H1 (cell line): ENCODE measurements around the gene CEP57L1. TPM values are rescaled to one million over a fixed set of nuclear protein-coding genes. Genes with fewer than 3 reads are reported as not detected.

Experiments
- CTCF ChIA-PET: fragments of 300-600 bp; sonication (Branson Sonifier 250); formaldehyde crosslinking; loops from one replicate; lab custom pipeline; 2021; ENCODE audit not compliant: partially characterized antibody; lab: Charles Lee
- POLR2A ChIA-PET: fragments of 300-600 bp; sonication (Branson Sonifier 250); formaldehyde crosslinking; loops from one replicate; lab custom pipeline; 2021; ENCODE audit warnings: inconsistent platforms; ENCODE audit not compliant: partially characterized antibody; lab: Charles Lee
- DNase-seq, 2 experiments: peaks; one replicate each; pipeline versions ENCODE4 v3.0.0 to v3.0.0-alpha.2; 2010 to 2022; ENCODE audit warnings: low spot score in 2 of 2, low read depth in 1 of 2, mixed read lengths in 1 of 2
- FAIRE-seq: peaks from 2 replicates; lab custom pipeline; 2011; peaks lifted over from hg19 to GRCh38; lab: Jason Lieb, UNC
- H2AFZ ChIP-seq: 2 replicates; pipeline ENCODE4 v1.8.1; 2012; ENCODE audit warnings: low read length, inconsistent platforms
- H2AK5ac ChIP-seq: 2 replicates; pipeline ENCODE4 v1.6.1; 2013; ENCODE audit warnings: low read depth, low read length
- H2BK120ac ChIP-seq: replicated peaks from 2 replicates; pipeline ENCODE3; 2013; ENCODE audit warnings: low read depth, low read length, inconsistent platforms
- H2BK12ac ChIP-seq: 2 replicates; pipeline ENCODE4 v1.6.1; 2013; ENCODE audit warnings: low read depth, low read length
- H2BK15ac ChIP-seq: 2 replicates; pipeline ENCODE4 v1.6.1; 2013; ENCODE audit warnings: low read length
- H2BK20ac ChIP-seq: 2 replicates; pipeline ENCODE4 v1.6.1; 2013; ENCODE audit warnings: low read length
- H2BK5ac ChIP-seq: 2 replicates; pipeline ENCODE4 v1.6.1; 2013; ENCODE audit warnings: low read depth, low read length
- H3K14ac ChIP-seq: 2 replicates; pipeline ENCODE4 v1.6.1; 2013; ENCODE audit warnings: inconsistent platforms; ENCODE audit not compliant: insufficient read length
- H3K18ac ChIP-seq: 2 replicates; pipeline ENCODE4 v1.6.1; 2013; ENCODE audit warnings: low read length; ENCODE audit errors: extremely low read depth
- H3K23ac ChIP-seq: 2 replicates; pipeline ENCODE4 v1.6.1; 2013; ENCODE audit warnings: inconsistent platforms; ENCODE audit not compliant: insufficient read length
- H3K23me2 ChIP-seq: 2 replicates; pipeline ENCODE4 v1.6.1; 2013; ENCODE audit warnings: low read depth, low read length
- H3K27ac ChIP-seq: 2 replicates; pipeline ENCODE4 v1.6.1; 2011; ENCODE audit warnings: low read depth, low read length, inconsistent platforms
- H3K27me3 ChIP-seq, 4 experiments: replicated peaks in 1 of 4; 1 replicate in 1 of 4; 2 replicates in 3 of 4; pipeline versions ENCODE4 v1.6.1 to v1.8.1; 2011 to 2013; ENCODE audit warnings: low read length in 3 of 4, mild to moderate bottlenecking in 3 of 4, inconsistent platforms in 2 of 4, mixed read lengths in 2 of 4, moderate library complexity in 1 of 4; ENCODE audit not compliant: control insufficient read depth in 3 of 4, insufficient read depth in 3 of 4; ENCODE audit errors: extremely low read depth in 1 of 4
- H3K36me3 ChIP-seq, 4 experiments: 2 replicates each; pipeline versions ENCODE4 v1.6.1 to v1.8.1; 2011 to 2013; ENCODE audit warnings: mild to moderate bottlenecking in 4 of 4, low read length in 3 of 4, moderate library complexity in 2 of 4, control low read depth in 1 of 4, inconsistent platforms in 1 of 4; ENCODE audit not compliant: insufficient read depth in 4 of 4, control insufficient read depth in 2 of 4
- H3K4ac ChIP-seq: replicated peaks from 2 replicates; pipeline ENCODE3; 2013; ENCODE audit warnings: low read length, low read depth, mixed read lengths, inconsistent platforms; ENCODE audit not compliant: insufficient read length
- H3K4me1 ChIP-seq, 4 experiments: replicated peaks in 1 of 4; 1 replicate in 1 of 4; 2 replicates in 3 of 4; pipeline versions ENCODE4 v1.6.1 to v1.8.1; 2011 to 2013; ENCODE audit warnings: low read length in 3 of 4, inconsistent platforms in 2 of 4, mixed read lengths in 1 of 4; ENCODE audit not compliant: insufficient read depth in 4 of 4, control insufficient read depth in 3 of 4
- H3K4me2 ChIP-seq, 2 experiments: 2 replicates each; pipeline versions ENCODE4 v1.6.1 to v1.8.1; 2011 to 2013; ENCODE audit warnings: low read depth in 2 of 2, low read length in 2 of 2, control low read depth in 1 of 2, inconsistent platforms in 1 of 2, mild to moderate bottlenecking in 1 of 2; ENCODE audit not compliant: insufficient read depth in 1 of 2
- H3K4me3 ChIP-seq, 4 experiments: fragments of 200-600, 300-600 bp in 1 of 4; sonication (generic), shearing (Covaris generic), sonication (Bioruptor Twin) in 1 of 4; 2 replicates each; pipeline versions ENCODE4 v1.5.1 to v1.8.1; 2011 to 2016; ENCODE audit warnings: low read length in 4 of 4, low read depth in 3 of 4, control low read depth in 2 of 4, inconsistent platforms in 2 of 4, mild to moderate bottlenecking in 2 of 4, mixed read lengths in 1 of 4, moderate library complexity in 1 of 4; ENCODE audit not compliant: insufficient read depth in 2 of 4; ENCODE audit errors: extremely low read depth in 1 of 4
- H3K56ac ChIP-seq: replicated peaks from 2 replicates; pipeline ENCODE3; 2013; ENCODE audit warnings: low read depth, mild to moderate bottlenecking, mixed read lengths, low read length, inconsistent platforms; ENCODE audit not compliant: insufficient read length
- H3K79me1 ChIP-seq: 2 replicates; pipeline ENCODE4 v1.6.1; 2013; ENCODE audit warnings: low read depth, low read length, control low read depth
- H3K79me2 ChIP-seq, 2 experiments: 2 replicates each; pipeline versions ENCODE4 v1.6.1 to v1.8.1; 2012 to 2013; ENCODE audit warnings: low read length in 2 of 2, mild to moderate bottlenecking in 2 of 2, inconsistent platforms in 1 of 2; ENCODE audit not compliant: insufficient read depth in 2 of 2, control insufficient read depth in 1 of 2
- H3K9ac ChIP-seq, 4 experiments: replicated peaks in 1 of 4; 1 replicate in 1 of 4; 2 replicates in 3 of 4; pipeline versions ENCODE4 v1.6.1 to v1.8.1; 2011 to 2013; ENCODE audit warnings: low read depth in 3 of 4, low read length in 3 of 4, control low read depth in 2 of 4, mild to moderate bottlenecking in 2 of 4, moderate library complexity in 2 of 4, inconsistent platforms in 1 of 4; ENCODE audit errors: extremely low read depth in 1 of 4
- H3K9me3 ChIP-seq, 2 experiments: 2 replicates each; pipeline versions ENCODE4 v1.6.1 to v1.8.1; 2012 to 2013; ENCODE audit warnings: mild to moderate bottlenecking in 2 of 2, moderate library complexity in 2 of 2, control low read depth in 1 of 2, inconsistent platforms in 1 of 2, low read depth in 1 of 2, low read length in 1 of 2, mixed read lengths in 1 of 2; ENCODE audit not compliant: insufficient read depth in 2 of 2
- H4K20me1 ChIP-seq, 2 experiments: replicated peaks in 1 of 2; 2 replicates each; pipeline versions ENCODE3 to v1.8.1; 2011 to 2013; ENCODE audit warnings: inconsistent platforms in 2 of 2, low read length in 2 of 2, mild to moderate bottlenecking in 1 of 2; ENCODE audit not compliant: insufficient read depth in 2 of 2, control insufficient read depth in 1 of 2
- H4K5ac ChIP-seq: 2 replicates; pipeline ENCODE4 v1.6.1; 2013; ENCODE audit warnings: low read length, low read depth, mixed read lengths, inconsistent platforms; ENCODE audit not compliant: insufficient read length
- H4K8ac ChIP-seq: 2 replicates; pipeline ENCODE4 v1.8.0; 2013; ENCODE audit warnings: mild to moderate bottlenecking, moderate library complexity, low read length, inconsistent platforms; ENCODE audit not compliant: insufficient read depth; ENCODE audit errors: extremely low read depth
- H4K91ac ChIP-seq: replicated peaks from 2 replicates; pipeline ENCODE3; 2013; ENCODE audit warnings: low read length, mixed read lengths, inconsistent platforms; ENCODE audit not compliant: insufficient read length
- BRCA1 ChIP-seq: IDR thresholded peaks from 2 replicates; pipeline ENCODE4 v1.6.1; 2012; ENCODE audit warnings: low read depth, low read length, improper control_type of control experiment
- CTBP2 ChIP-seq: IDR thresholded peaks from 2 replicates; pipeline ENCODE4 v1.7.0; 2011; ENCODE audit warnings: borderline replicate concordance, mild to moderate bottlenecking, moderate library complexity, mixed read lengths, low read length; ENCODE audit not compliant: insufficient read depth, insufficient read length
- EGR1 ChIP-seq: IDR thresholded peaks from 2 replicates; pipeline ENCODE4 v1.6.1; 2011; ENCODE audit warnings: low read depth, low read length, borderline replicate concordance
- KDM1A ChIP-seq: fragments of 200-600, 300-600 bp; sonication (generic); IDR thresholded peaks from 2 replicates; pipeline ENCODE4 v1.7.1; 2016; ENCODE audit warnings: mild to moderate bottlenecking, low read length, borderline replicate concordance
- RXRA ChIP-seq: IDR thresholded peaks from 2 replicates; pipeline ENCODE4 v1.6.1; 2011; ENCODE audit warnings: low read depth, mild to moderate bottlenecking, low read length, moderate library complexity; ENCODE audit not compliant: insufficient read depth
- SIRT6 ChIP-seq: IDR thresholded peaks from one replicate; pipeline ENCODE4 v1.7.1; 2012; ENCODE audit warnings: low read length, inconsistent platforms
- SP1 ChIP-seq: IDR thresholded peaks from 2 replicates; pipeline ENCODE4 v1.6.1; 2011; ENCODE audit warnings: low read depth, low read length
- SP2 ChIP-seq: IDR thresholded peaks from 2 replicates; pipeline ENCODE4 v1.6.1; 2012; ENCODE audit warnings: mild to moderate bottlenecking, low read length, inconsistent platforms
- SRF ChIP-seq: IDR thresholded peaks from 2 replicates; pipeline ENCODE4 v1.6.1; 2011; ENCODE audit warnings: mild to moderate bottlenecking, low read depth, low read length, moderate library complexity
- SUZ12 ChIP-seq: fragments of 200-600 bp; sonication (generic); IDR thresholded peaks from 2 replicates; pipeline ENCODE4 v1.6.1; 2012; ENCODE audit warnings: mild to moderate bottlenecking, inconsistent platforms, low read length, moderate library complexity, mixed read lengths
- TAF1 ChIP-seq: IDR thresholded peaks from 2 replicates; pipeline ENCODE4 v1.6.1; 2011; ENCODE audit warnings: mild to moderate bottlenecking, low read depth, low read length
- TCF12 ChIP-seq: IDR thresholded peaks from 2 replicates; pipeline ENCODE4 v1.6.1; 2011; ENCODE audit warnings: low read depth, mild to moderate bottlenecking, low read length
- WGBS, 2 experiments: shearing (Covaris generic) in 1 of 2; methylation state at CpG; one replicate each; pipeline versions ENCODE4 v1.1.6 to v1.1.7; 2013 to 2015; ENCODE audit warnings: low lambda C conversion rate in 2 of 2, mixed read lengths in 2 of 2, inconsistent platforms in 1 of 2, low coverage in 1 of 2, missing lambda C conversion rate in 1 of 2; ENCODE audit not compliant: insufficient replicate concordance in 2 of 2, insufficient coverage in 1 of 2, insufficient read length in 1 of 2; ENCODE audit errors: extremely low coverage in 1 of 2, missing lambda C conversion rate in 1 of 2; 5-methylcytosine and 5-hydroxymethylcytosine counted together
- polyA plus RNA-seq, 7 experiments: library from polyadenylated mRNA; depleted of rRNA in 3 of 7; stranded (reverse) in 5 of 7; unstranded in 2 of 7; fragments of >200 nt in 5 of 7; fragments of 200-250 nt in 2 of 7; gene quantifications; 1 replicate in 5 of 7; 2 replicates in 1 of 7; 4 replicates in 1 of 7; pipeline versions ENCODE4 v1.2.1 to v1.2.3, GENCODE V29; 2011 to 2013; ENCODE audit warnings: missing spikeins in 2 of 7, mixed read lengths in 2 of 7
- total RNA-seq: library from RNA; stranded (reverse); fragmentation: NEBNext Ultra II Directional; extraction: Animal tissue kit (Norgen Biotek cat#: 25700); gene quantifications from 2 replicates; pipeline ENCODE4 v1.2.1, GENCODE V29; 2021
- TF ChIP-seq, protein P1 (sequence below): IDR thresholded peaks from 2 replicates; pipeline ENCODE4 v1.6.1; 2011; ENCODE audit warnings: low read depth, mild to moderate bottlenecking, low read length; ENCODE audit not compliant: insufficient read depth

CEP57L1 gene
- total and polyA plus RNA-seq, 2 of the 8 experiments (the other 6 are each of a cell fraction or from before 2014, with no cell fraction given) = 3.6 to 11.5 TPM

DNA sequence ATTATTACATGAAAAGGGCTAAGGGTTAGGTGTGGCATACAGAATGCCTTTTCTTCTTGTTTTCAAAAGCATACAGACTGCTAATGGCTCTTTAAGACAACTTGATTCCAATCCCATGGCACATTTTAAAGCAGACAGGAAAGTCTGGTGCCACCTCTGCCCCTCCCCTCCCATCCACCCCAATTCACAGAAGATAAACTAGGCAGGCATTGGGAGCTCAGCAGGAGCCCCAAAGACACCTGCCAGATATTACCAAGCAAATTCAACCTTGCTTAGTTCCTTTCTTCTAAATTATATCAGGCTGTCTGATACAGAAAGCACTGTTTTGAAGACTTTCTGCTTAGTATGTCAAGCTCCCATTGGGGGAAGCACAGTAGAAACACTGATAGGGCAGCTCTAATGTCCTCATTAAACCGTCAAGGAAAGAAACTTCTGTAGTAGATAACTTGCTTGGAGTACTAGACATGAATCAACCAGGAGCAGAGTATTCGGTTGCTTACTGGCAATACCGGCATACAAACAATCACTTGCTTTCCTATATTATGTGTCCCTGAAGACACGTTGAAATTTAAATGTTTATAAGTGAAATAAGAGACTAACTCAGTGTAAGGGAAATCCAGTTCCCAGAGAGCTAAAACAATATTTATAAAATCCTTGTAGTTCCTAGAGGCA, 13.7 kb upstream of the CEP57L1 start:
- ChIA-PET CTCF (interaction anchor here (0.6 to 1.4 kb wide), 9 partner anchors 10 to 362 kb away, joined by 3 to 6 read pairs (median 3); no protein-coding TSS in a partner anchor), POLR2A (interaction anchor here (0.6 to 1.1 kb wide), 2 partner anchors 12 to 953 kb away, joined by 3 read pairs; no protein-coding TSS in a partner anchor)
- DNase-seq (no peak), FAIRE-seq (no peak)
- H3K36me3 ChIP-seq = no peaks in the 10 kb centered on the region
- H3K9ac ChIP-seq = no peak overlapping the region
- no peak overlapping the region for H2AK5ac ChIP-seq
- H3K56ac ChIP-seq = no peak overlapping the region
- H3K23ac ChIP-seq = no peak overlapping the region
- WGBS, 2 experiments = 90% methylated on average over 4 of the region's 4 CpGs; no CpG with 5 or more reads in 1 of the 2 experiments
- H3K4me3 ChIP-seq = no peak overlapping the region
- H3K27ac ChIP-seq = no peak overlapping the region
- no peak overlapping the region for H2AFZ ChIP-seq
- no peaks in the 10 kb centered on the region for H3K79me2 ChIP-seq
- no peaks in the 10 kb centered on the region for H3K79me1 ChIP-seq
- no peaks in the 10 kb centered on the region for H3K9me3 ChIP-seq
- no peak overlapping the region for H2BK20ac ChIP-seq
- no peaks in the 10 kb centered on the region for H3K27me3 ChIP-seq
- H4K91ac ChIP-seq = no peak overlapping the region
- H2BK12ac ChIP-seq = no peak overlapping the region
- no peak overlapping the region for H2BK120ac ChIP-seq
- no peak overlapping the region for H3K4me2 ChIP-seq
- H4K20me1 ChIP-seq = peaks cover 0 to 3% of the 10 kb centered on the region in 2 experiments
- no peak overlapping the region for H3K18ac ChIP-seq
- H3K4me1 ChIP-seq = no peaks in the 10 kb centered on the region
- no peak overlapping the region; the same call in 1 of the 2 replicates for H4K8ac ChIP-seq
- no peak overlapping the region for H3K4ac ChIP-seq
- no peak overlapping the region for H2BK5ac ChIP-seq
- no peaks in the 10 kb centered on the region for H3K23me2 ChIP-seq
- no peak overlapping the region for H2BK15ac ChIP-seq
- no peak overlapping the region for H4K5ac ChIP-seq
- no peak overlapping the region for H3K14ac ChIP-seq
- TF ChIP-seq SP2 (no peak), CTBP2 (no peak), EGR1 (no peak), TCF12 (no peak), SP1 (no peak), SIRT6 (no peak), SUZ12 (no peak), RXRA (no peak), KDM1A (no peak), BRCA1 (no peak), SRF (no peak), TAF1 (no peak)
- TF ChIP-seq, protein P1, sequence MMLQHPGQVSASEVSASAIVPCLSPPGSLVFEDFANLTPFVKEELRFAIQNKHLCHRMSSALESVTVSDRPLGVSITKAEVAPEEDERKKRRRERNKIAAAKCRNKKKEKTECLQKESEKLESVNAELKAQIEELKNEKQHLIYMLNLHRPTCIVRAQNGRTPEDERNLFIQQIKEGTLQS = no peak
